Neural crest cell (in vitro differentiated cells): ENCODE measurements around the gene STARD3. TPM values are rescaled to one million over a fixed set of nuclear protein-coding genes. Genes with fewer than 3 reads are reported as not detected.

Experiments used
- DNase-seq: peaks from one replicate; pipeline ENCODE4 v3.0.0; 2021; ENCODE audit warnings: low read depth, mixed read lengths, low spot score
- H3K27ac Mint-ChIP-seq: one replicate; pipeline ENCODE4 v1.8.0; 2021; ENCODE audit warnings: mild to moderate bottlenecking, mixed read lengths; ENCODE audit not compliant: unreplicated experiment
- H3K27me3 Mint-ChIP-seq: 2 replicates; pipeline ENCODE4 v1.8.0; 2021; ENCODE audit warnings: low read depth, mild to moderate bottlenecking, mixed read lengths
- H3K36me3 Mint-ChIP-seq: 2 replicates; pipeline ENCODE4 v1.8.0; 2021; ENCODE audit warnings: low read depth, mild to moderate bottlenecking, mixed read lengths
- H3K4me1 Mint-ChIP-seq: 2 replicates; pipeline ENCODE4 v1.8.0; 2021; ENCODE audit warnings: mixed read lengths
- H3K4me3 Mint-ChIP-seq: one replicate; pipeline ENCODE4 v1.8.0; 2021; ENCODE audit warnings: mild to moderate bottlenecking, mixed read lengths
- H3K9me3 Mint-ChIP-seq: 2 replicates; pipeline ENCODE4 v1.8.0; 2021; ENCODE audit warnings: mixed read lengths
- total RNA-seq: library from RNA; stranded (reverse); gene quantifications from 2 replicates; pipeline ENCODE4 v1.2.1, GENCODE V29; 2021
- TF ChIP-seq, protein P1 (sequence below): fragments of 200-600 bp; sonication (generic); conservative IDR thresholded peaks from 2 replicates; pipeline ENCODE4 v1.5.0; 2021; ENCODE audit warnings: antibody characterized with exemption, mild to moderate bottlenecking

The STARD3 gene
- total RNA-seq, 1 donor from 2014 or later = 60.6 TPM

DNA sequence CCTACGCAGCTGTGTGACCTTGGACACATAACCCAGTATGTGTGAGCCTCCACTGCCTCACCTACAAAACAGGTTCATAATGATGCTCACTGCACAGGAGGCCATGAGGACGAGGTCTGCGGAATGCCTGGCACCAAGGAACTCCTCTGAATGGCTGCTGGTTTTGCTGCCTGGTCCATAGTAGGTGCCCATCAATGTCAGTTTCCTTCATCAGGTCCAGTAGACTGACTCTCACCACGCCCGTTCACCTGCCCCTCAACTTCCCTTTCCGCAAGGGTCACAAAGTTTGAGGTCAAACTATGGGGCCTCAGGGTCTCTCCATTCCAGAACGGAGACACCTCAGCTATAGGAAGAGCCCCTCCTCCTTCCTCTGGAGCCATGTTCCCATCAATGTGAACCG is 40.1 kb downstream of the STARD3 start:
- Mint-ChIP-seq H3K4me1 (no peaks in the 10 kb centered on the region), H3K27ac (no peak overlapping the region), H3K9me3 (no peaks in the 10 kb centered on the region), H3K27me3 (peaks cover 2% of the 10 kb centered on the region), H3K4me3 (no peak overlapping the region), H3K36me3 (no peaks in the 10 kb centered on the region)
- TF ChIP-seq, protein P1, sequence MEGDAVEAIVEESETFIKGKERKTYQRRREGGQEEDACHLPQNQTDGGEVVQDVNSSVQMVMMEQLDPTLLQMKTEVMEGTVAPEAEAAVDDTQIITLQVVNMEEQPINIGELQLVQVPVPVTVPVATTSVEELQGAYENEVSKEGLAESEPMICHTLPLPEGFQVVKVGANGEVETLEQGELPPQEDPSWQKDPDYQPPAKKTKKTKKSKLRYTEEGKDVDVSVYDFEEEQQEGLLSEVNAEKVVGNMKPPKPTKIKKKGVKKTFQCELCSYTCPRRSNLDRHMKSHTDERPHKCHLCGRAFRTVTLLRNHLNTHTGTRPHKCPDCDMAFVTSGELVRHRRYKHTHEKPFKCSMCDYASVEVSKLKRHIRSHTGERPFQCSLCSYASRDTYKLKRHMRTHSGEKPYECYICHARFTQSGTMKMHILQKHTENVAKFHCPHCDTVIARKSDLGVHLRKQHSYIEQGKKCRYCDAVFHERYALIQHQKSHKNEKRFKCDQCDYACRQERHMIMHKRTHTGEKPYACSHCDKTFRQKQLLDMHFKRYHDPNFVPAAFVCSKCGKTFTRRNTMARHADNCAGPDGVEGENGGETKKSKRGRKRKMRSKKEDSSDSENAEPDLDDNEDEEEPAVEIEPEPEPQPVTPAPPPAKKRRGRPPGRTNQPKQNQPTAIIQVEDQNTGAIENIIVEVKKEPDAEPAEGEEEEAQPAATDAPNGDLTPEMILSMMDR = no peak
- DNase-seq = no peak

DNA sequence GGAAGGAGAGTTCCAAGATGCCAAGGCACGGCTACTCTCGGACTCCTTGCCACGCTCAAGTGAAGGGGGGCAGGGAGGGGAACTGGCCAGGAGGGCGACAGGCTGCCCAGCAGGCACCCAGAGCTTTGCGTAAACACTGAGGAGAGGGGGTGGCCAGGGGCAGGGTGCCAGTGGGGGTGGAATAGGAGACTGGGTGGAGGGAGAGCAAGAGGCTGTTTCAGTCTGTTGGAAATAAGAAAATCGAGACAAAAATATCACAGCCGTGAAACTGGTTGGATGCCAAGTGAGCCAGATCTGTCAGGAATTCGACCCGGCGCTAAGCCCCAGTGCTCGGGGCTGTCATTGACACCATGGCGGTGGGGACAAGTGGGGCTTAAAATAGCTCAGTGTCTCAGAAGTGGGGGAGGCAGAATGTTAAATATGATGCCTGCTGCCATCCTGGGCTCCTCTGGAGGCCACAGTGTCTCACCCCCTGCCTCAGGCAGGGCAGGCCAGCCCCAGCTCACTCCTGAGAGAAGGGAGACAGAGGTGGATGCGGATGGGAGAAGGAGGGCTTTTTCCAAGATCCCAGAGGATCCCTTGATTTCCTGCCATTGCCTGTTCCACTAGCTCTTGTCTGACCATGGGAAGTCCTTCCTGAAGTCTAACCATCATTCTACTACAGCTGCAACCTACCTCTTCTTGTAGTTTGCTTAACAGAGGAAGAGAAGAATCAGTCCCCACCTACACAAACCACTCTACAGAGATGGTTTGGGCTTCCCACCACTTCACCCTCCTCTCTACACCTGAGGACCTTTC is 40.8 kb downstream of the STARD3 start:
- no peaks in the 10 kb centered on the region for H3K36me3 Mint-ChIP-seq
- H3K4me1 Mint-ChIP-seq = no peaks in the 10 kb centered on the region
- H3K27me3 Mint-ChIP-seq = no peaks in the 10 kb centered on the region
- no peak overlapping the region for H3K27ac Mint-ChIP-seq
- TF ChIP-seq, protein P1 = no peak
- no peak for DNase-seq
- H3K9me3 Mint-ChIP-seq = no peaks in the 10 kb centered on the region
- H3K4me3 Mint-ChIP-seq = no peak overlapping the region

DNA sequence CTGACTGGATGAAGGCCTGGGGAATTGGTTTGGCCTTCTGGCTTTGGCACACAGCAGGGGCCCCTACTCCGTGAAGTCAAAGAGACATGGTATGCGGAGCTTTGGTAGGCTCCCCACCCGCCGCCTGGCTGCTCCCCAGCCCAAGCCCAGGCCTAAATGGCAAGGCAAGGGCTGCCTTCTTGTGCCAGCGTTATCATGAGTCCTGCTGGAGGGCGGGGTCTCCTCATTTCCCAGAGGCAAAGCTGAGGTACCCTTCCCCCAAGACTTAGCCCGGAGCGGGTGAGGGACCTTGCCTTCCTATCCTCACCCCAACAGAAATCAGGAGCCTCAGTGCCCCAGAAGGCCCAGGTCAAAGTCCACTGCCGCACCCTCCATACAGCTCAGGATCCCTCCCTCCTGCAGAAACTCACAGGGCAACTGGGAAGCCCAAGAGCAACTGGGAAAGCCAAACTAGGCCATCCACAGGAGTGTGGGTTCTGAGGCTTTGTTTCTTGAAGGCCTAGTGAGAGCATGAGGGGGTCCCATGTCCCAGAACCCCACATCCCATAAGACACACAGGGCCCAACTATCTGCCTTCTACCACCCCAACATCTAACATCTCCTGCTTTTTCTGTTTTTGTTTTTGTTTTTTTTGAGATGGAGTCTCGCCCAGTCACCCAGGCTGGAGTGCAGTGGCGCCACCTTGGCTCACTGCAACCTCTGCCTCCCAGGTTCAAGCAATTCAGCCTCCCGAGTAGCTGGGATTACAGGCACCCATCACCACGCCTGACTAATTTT is 41.6 kb downstream of the STARD3 start:
- H3K9me3 Mint-ChIP-seq = no peaks in the 10 kb centered on the region
- no peak overlapping the region for H3K4me3 Mint-ChIP-seq
- no peak overlapping the region for H3K27ac Mint-ChIP-seq
- no peaks in the 10 kb centered on the region for H3K27me3 Mint-ChIP-seq
- no peak for DNase-seq
- H3K36me3 Mint-ChIP-seq = peaks cover 4% of the 10 kb centered on the region
- H3K4me1 Mint-ChIP-seq = no peaks in the 10 kb centered on the region
- TF ChIP-seq, protein P1 = no peak

DNA sequence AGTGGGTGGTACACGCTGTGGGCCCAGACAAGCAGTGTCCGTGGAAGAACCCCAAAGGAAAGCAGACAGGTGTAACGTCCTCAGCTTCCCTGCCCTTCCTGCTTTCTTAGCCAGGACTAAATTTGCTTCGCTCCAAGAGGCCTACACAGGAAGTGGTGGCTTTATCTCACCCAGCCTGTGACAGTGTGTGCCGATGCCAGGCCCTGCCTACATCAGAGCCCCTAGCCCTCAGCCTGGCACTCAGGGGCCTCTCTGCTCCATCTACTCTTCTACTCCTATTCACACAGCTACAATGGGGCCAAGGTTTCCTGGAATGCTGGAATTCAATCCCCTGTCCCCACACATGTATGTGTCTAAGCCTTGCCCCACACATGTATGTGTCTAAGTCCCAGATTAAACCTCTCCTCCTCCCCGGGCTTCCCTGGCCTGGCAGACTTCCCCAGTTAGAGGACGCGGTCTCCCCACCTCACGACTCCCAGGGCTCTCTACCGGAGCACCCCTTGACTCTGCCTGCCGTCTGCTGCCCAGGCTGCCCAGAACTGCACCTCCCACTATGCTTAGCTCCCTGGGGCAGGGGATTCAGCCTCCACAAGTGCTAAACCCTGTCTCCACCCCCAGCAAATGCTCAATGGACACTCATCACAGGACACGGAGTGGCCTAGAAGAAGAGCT is 42.7 kb downstream of the STARD3 start:
- no peak for DNase-seq
- Mint-ChIP-seq H3K4me1 (no peaks in the 10 kb centered on the region), H3K9me3 (no peaks in the 10 kb centered on the region), H3K27ac (no peak overlapping the region), H3K36me3 (peaks cover 7% of the 10 kb centered on the region), H3K27me3 (no peaks in the 10 kb centered on the region), H3K4me3 (no peak overlapping the region)
- TF ChIP-seq, protein P1 = no peak

DNA sequence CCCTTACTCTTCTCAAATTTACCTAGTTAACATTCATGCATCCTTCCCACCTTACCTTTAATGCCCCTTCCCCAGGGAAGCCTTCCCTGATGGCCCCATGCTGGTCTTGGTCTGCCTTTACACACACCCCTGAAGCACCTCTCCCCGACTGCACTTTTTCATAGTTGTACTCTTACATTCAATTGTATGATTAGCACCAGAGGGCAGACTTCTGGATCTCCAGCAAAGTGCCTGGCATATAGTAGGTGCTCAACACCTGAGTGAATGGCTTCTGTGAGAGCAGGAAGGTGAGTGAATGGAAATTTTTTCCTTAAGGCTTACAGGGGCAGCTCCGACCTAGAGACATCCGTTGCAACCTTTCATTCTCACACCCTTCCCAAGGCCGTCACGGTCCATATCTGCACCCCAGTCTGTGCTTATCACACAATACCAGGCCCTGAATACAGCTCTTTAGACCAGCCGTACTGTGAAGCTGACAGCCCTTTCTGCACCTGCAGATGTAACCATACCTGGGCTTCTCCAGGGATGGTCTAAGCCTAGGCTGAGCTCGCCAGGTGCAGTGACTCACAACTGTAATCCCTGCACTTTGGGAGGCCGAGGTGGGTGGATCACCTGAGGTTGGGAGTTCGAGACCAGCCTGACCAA is 46.5 kb downstream of the STARD3 start:
- TF ChIP-seq, protein P1 = no peak
- Mint-ChIP-seq H3K27me3 (no peaks in the 10 kb centered on the region), H3K36me3 (peaks cover 7% of the 10 kb centered on the region), H3K4me3 (no peak overlapping the region), H3K9me3 (peaks cover 3% of the 10 kb centered on the region), H3K27ac (peak overlapping the region; percentile 13), H3K4me1 (peaks cover 13% of the 10 kb centered on the region)
- DNase-seq = no peak
